HEK293T (cell line): ENCODE data around the gene CD83.

Experiments used
- NFRKB ChIP-seq: fragments of 450-650 bp; IDR thresholded peaks from 2 replicates; pipeline ENCODE4 v1.6.1; 2016; ENCODE audit warnings: mild to moderate bottlenecking, moderate library complexity
- SP1 ChIP-seq: fragments of 450-650 bp; IDR thresholded peaks from 2 replicates; pipeline ENCODE4 v1.6.1; 2017

- TF ChIP-seq NFRKB (no peak), SP1 (no peak)
These were observed 43.0 kb upstream of the CD83 start for GRCh38 chr6:14074476-14075094.
